ENCODE measurements around the gene LANCL1. TPM values are rescaled to one million over a fixed set of nuclear protein-coding genes. Genes with fewer than 3 reads are reported as not detected.
A peak's percentile ranks its signal among the peaks of the same experiment; 100 is the strongest.

Gene LANCL1
- total and polyA plus RNA-seq, 4 donors = 48.7 to 167 (median 67.3) TPM

DNA sequence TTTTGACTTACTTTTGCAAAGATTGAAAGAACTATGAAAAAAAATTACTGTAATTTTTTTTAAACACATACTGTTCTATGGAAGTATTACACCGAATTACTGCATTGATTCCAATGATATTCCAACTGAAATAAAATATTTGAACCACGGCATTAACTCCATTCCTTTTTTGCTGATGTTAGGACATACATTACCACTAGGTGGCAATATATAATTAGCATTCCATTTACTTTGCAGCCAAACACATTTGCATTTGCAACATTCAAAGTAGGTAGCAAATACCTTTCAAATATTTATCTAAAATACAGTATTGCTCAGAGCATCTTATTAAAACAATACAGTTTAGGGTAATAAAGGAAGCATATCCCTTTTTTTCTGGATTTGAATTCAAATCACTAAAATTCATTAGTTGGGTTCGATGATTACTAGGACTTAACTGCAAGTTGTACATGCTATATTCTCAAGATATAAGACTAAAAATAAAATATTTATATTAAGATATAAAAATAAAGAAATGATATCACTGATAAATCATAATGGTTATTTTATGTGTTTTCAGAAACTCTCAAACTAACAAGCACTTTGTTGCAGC lies 31.3 kb downstream of the LANCL1 start:
- H3K4me3 ChIP-seq (ENCODE audit: low read depth, low read length) = no peak overlapping the region
- no peak overlapping the region for H3K27ac ChIP-seq (ENCODE audit: low read depth, low read length)
- peaks cover 2% of the 10 kb centered on the region for H3K9me3 ChIP-seq (ENCODE audit: control insufficient read depth, insufficient read depth, low read length)
- WGBS (ENCODE audit: insufficient coverage) = no CpG with 5 or more reads among the region's 3 CpGs
- no peaks in the 10 kb centered on the region for H3K4me1 ChIP-seq (ENCODE audit: control insufficient read depth, insufficient read depth, low read length)
- no peaks in the 10 kb centered on the region for H3K27me3 ChIP-seq (ENCODE audit: control insufficient read depth, insufficient read depth, low read length)
- peaks cover 2% of the 10 kb centered on the region for H3K36me3 ChIP-seq (ENCODE audit: control insufficient read depth, insufficient read depth, low read length)
- DNase-seq (ENCODE audit: low read depth in 4 of 6, low spot score in 6 of 6) = peak in 2 of 6 donors; percentile 32 to 71

DNA sequence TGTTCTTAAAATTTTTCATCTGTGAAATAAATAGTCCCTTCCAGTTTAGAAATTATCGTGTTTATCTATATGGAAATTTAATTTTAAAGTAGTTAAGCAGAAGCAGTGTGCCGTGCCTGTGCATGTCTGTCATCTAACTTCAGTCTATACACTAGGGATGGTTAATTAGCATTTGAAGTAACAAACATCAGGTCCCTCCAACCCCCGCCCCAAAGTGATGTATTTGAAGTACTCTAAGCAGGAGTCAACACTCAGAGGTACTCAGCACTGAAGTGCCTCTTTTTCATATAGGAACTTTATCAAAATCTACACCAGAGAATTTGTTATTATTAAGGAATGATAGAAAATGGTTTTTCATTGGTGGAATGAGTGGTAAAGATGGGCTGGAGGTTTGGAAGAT lies 33.0 kb downstream of the LANCL1 start:
- no peak for DNase-seq (ENCODE audit: low read depth in 4 of 6, low spot score in 6 of 6)
- no peak overlapping the region for H3K4me3 ChIP-seq (ENCODE audit: low read depth, low read length)
- H3K27me3 ChIP-seq (ENCODE audit: control insufficient read depth, insufficient read depth, low read length) = no peaks in the 10 kb centered on the region
- no peaks in the 10 kb centered on the region for H3K4me1 ChIP-seq (ENCODE audit: control insufficient read depth, insufficient read depth, low read length)
- peaks cover 2% of the 10 kb centered on the region for H3K36me3 ChIP-seq (ENCODE audit: control insufficient read depth, insufficient read depth, low read length)
- no peak overlapping the region for H3K27ac ChIP-seq (ENCODE audit: low read depth, low read length)
- H3K9me3 ChIP-seq (ENCODE audit: control insufficient read depth, insufficient read depth, low read length) = no peaks in the 10 kb centered on the region
- no CpG with 5 or more reads among the region's 3 CpGs for WGBS (ENCODE audit: insufficient coverage)

DNA sequence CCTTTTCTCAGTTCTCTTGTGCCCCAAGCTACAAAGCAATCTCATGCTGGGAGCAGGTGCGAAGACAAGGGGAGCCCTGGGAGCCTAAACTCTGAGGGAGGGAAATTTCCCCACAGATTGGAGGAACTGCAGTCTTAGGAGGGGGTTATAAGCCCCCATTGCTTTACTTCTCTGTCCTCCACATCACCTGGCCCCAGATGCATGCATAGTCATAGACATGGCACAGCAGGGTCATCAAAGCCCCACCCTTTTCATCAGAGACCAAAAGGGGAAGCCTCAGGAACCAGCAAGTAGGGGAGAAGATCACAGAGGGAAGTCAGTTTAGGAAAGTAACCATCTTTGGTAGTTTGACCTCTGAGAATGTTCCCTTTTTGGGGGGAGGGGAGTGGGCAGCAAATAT lies 33.7 kb downstream of the LANCL1 start:
- DNase-seq (ENCODE audit: low read depth in 4 of 6, low spot score in 6 of 6) = no peak
- Histone ChIP-seq H3K27ac (ENCODE audit: low read depth, low read length) (no peak overlapping the region), H3K4me1 (ENCODE audit: control insufficient read depth, insufficient read depth, low read length) (no peaks in the 10 kb centered on the region), H3K9me3 (ENCODE audit: control insufficient read depth, insufficient read depth, low read length) (no peaks in the 10 kb centered on the region), H3K4me3 (ENCODE audit: low read depth, low read length) (no peak overlapping the region), H3K27me3 (ENCODE audit: control insufficient read depth, insufficient read depth, low read length) (no peaks in the 10 kb centered on the region), H3K36me3 (ENCODE audit: control insufficient read depth, insufficient read depth, low read length) (peaks cover 2% of the 10 kb centered on the region)
- no CpG with 5 or more reads among the region's 1 CpG for WGBS (ENCODE audit: insufficient coverage)

GRCh38 chr2:210442457-210442856 lies 34.1 kb downstream of the LANCL1 start:
- WGBS (ENCODE audit: insufficient coverage) = 100% methylated on average over 1 of the region's 2 CpGs
- peaks cover 2% of the 10 kb centered on the region for H3K36me3 ChIP-seq (ENCODE audit: control insufficient read depth, insufficient read depth, low read length)
- H3K27me3 ChIP-seq (ENCODE audit: control insufficient read depth, insufficient read depth, low read length) = no peaks in the 10 kb centered on the region
- no peak overlapping the region for H3K27ac ChIP-seq (ENCODE audit: low read depth, low read length)
- H3K4me1 ChIP-seq (ENCODE audit: control insufficient read depth, insufficient read depth, low read length) = no peaks in the 10 kb centered on the region
- no peak for DNase-seq (ENCODE audit: low read depth in 4 of 6, low spot score in 6 of 6)
- H3K4me3 ChIP-seq (ENCODE audit: low read depth, low read length) = no peak overlapping the region
- no peaks in the 10 kb centered on the region for H3K9me3 ChIP-seq (ENCODE audit: control insufficient read depth, insufficient read depth, low read length)

DNA sequence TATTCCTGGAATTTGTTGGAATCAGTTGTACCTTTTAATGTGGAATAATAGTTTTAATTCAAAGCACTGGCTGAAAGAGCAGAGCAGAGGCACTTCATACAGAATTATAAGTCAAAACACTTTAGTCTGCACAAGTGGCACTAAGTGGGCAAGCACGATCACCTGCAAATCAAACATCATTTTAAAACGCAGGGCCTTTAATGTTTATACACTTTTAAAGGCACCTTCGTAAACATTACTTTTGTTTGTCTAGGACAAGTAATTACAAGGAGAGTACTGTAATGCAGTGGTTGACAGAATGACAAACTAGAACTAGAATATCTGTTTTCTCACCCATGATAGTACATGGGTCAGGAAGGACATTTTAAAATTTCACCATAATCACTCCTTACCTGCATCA lies 36.4 kb downstream of the LANCL1 start:
- Histone ChIP-seq H3K9me3 (ENCODE audit: control insufficient read depth, insufficient read depth, low read length) (no peaks in the 10 kb centered on the region), H3K4me3 (ENCODE audit: low read depth, low read length) (no peak overlapping the region), H3K27me3 (ENCODE audit: control insufficient read depth, insufficient read depth, low read length) (no peaks in the 10 kb centered on the region), H3K27ac (ENCODE audit: low read depth, low read length) (no peak overlapping the region), H3K36me3 (ENCODE audit: control insufficient read depth, insufficient read depth, low read length) (peaks cover 4% of the 10 kb centered on the region), H3K4me1 (ENCODE audit: control insufficient read depth, insufficient read depth, low read length) (no peaks in the 10 kb centered on the region)
- 80% methylated on average over 1 of the region's 3 CpGs for WGBS (ENCODE audit: insufficient coverage)
- no peak for DNase-seq (ENCODE audit: low read depth in 4 of 6, low spot score in 6 of 6)

GRCh38 chr2:210435439-210435838 lies 41.1 kb downstream of the LANCL1 start:
- Histone ChIP-seq H3K4me3 (ENCODE audit: low read depth, low read length) (no peak overlapping the region), H3K9me3 (ENCODE audit: control insufficient read depth, insufficient read depth, low read length) (no peaks in the 10 kb centered on the region), H3K27me3 (ENCODE audit: control insufficient read depth, insufficient read depth, low read length) (no peaks in the 10 kb centered on the region), H3K4me1 (ENCODE audit: control insufficient read depth, insufficient read depth, low read length) (no peaks in the 10 kb centered on the region), H3K36me3 (ENCODE audit: control insufficient read depth, insufficient read depth, low read length) (peaks cover 7% of the 10 kb centered on the region), H3K27ac (ENCODE audit: low read depth, low read length) (no peak overlapping the region)
- no peak for DNase-seq (ENCODE audit: low read depth in 4 of 6, low spot score in 6 of 6)
- WGBS (ENCODE audit: insufficient coverage) = no CpG with 5 or more reads among the region's 1 CpG

- H3K27me3 ChIP-seq (ENCODE audit: control insufficient read depth, insufficient read depth, low read length) = no peaks in the 10 kb centered on the region
- H3K4me3 ChIP-seq (ENCODE audit: low read depth, low read length) = no peak overlapping the region
- H3K9me3 ChIP-seq (ENCODE audit: control insufficient read depth, insufficient read depth, low read length) = no peaks in the 10 kb centered on the region
- no peaks in the 10 kb centered on the region for H3K4me1 ChIP-seq (ENCODE audit: control insufficient read depth, insufficient read depth, low read length)
- WGBS (ENCODE audit: insufficient coverage) = 100% methylated on average over 1 of the region's 1 CpG
- H3K27ac ChIP-seq (ENCODE audit: low read depth, low read length) = no peak overlapping the region
- DNase-seq (ENCODE audit: low read depth in 4 of 6, low spot score in 6 of 6) = peak in 2 of 6 donors; percentile 2 to 27
- peaks cover 7% of the 10 kb centered on the region for H3K36me3 ChIP-seq (ENCODE audit: control insufficient read depth, insufficient read depth, low read length)
These were observed 43.9 kb downstream of the LANCL1 start for GRCh38 chr2:210432633-210433032.

DNA sequence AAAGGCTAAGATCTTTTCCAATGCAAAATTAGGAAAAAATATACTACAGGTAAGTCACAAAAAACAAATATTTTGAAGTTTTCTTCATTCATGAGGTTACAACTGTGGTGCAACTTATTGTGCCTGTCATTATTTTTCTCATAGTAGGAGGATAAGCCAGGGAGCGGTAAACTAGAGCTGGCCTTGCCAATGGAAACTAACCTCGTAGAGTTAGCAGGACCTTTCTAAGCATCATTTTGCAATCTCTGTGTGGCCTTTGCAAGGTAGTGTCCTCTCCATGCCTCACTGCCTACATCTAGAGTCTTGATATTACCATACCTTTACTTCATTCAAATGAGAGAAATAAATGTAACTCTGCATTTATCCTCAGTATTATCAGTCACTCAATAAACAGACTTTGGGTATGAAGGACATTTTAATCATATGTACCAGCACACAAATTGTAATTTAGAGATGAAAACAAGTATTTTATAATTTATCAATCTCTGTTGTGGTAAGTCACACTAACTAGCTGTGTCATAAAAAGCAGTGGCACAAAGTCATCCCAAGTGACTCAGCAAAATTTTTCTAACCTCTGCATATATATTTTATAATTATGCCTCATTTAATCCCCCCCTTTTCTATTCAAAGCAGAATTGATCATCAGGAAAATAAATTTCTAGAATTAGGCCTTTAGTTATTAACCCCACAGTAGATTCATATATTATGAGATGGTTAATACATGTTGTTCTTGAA lies 47.0 kb downstream of the LANCL1 start:
- Histone ChIP-seq H3K36me3 (ENCODE audit: control insufficient read depth, insufficient read depth, low read length) (peaks cover 1% of the 10 kb centered on the region), H3K9me3 (ENCODE audit: control insufficient read depth, insufficient read depth, low read length) (no peaks in the 10 kb centered on the region), H3K4me1 (ENCODE audit: control insufficient read depth, insufficient read depth, low read length) (no peaks in the 10 kb centered on the region), H3K27me3 (ENCODE audit: control insufficient read depth, insufficient read depth, low read length) (no peaks in the 10 kb centered on the region), H3K27ac (ENCODE audit: low read depth, low read length) (no peak overlapping the region), H3K4me3 (ENCODE audit: low read depth, low read length) (no peak overlapping the region)
- no peak for DNase-seq (ENCODE audit: low read depth in 4 of 6, low spot score in 6 of 6)
- 100% methylated on average over 2 of the region's 2 CpGs for WGBS (ENCODE audit: insufficient coverage)

DNA sequence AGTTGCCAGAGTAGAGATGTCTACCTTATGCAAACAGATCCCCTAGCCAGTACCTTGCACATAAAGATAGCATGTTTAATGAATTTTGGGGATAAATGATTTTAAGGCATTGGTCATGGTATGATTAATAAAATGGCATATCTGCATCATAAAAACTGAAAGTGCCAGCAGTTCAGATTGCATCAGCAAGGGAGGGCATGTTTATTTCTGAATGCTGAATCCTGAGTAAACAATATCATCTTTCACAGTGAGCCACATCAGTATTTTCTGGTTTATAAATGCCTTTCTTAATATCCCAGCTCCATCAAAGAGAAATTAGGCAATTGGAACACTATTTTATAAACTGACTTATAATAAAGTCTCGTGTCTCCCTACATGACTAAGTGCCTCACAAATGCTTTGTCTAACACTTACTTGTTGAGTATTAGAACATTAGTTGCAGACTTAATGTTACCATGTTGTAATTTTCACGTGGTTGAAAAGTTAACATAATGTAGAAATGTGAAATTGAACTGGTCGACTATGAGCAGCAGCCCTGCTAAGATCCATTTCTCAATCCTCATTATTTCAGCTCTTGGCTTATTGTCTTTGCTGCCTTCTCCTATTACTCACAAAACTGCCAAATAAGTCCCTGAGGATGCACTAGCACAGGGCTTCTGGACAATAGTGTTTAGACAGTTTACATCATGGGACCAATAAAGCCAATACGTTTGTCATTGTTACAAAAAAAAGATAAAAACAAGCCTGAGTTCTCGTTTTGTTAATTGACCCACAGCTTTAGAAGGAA lies 48.0 kb downstream of the LANCL1 start:
- H3K4me1 ChIP-seq (ENCODE audit: control insufficient read depth, insufficient read depth, low read length) = no peaks in the 10 kb centered on the region
- no peaks in the 10 kb centered on the region for H3K9me3 ChIP-seq (ENCODE audit: control insufficient read depth, insufficient read depth, low read length)
- no CpG with 5 or more reads among the region's 5 CpGs for WGBS (ENCODE audit: insufficient coverage)
- no peaks in the 10 kb centered on the region for H3K36me3 ChIP-seq (ENCODE audit: control insufficient read depth, insufficient read depth, low read length)
- H3K27ac ChIP-seq (ENCODE audit: low read depth, low read length) = no peak overlapping the region
- H3K4me3 ChIP-seq (ENCODE audit: low read depth, low read length) = no peak overlapping the region
- H3K27me3 ChIP-seq (ENCODE audit: control insufficient read depth, insufficient read depth, low read length) = no peaks in the 10 kb centered on the region
- peak in 1 of 6 donors; percentile 16 for DNase-seq (ENCODE audit: low read depth in 4 of 6, low spot score in 6 of 6)

All from spinal cord (tissue), 10 donors.